GM19452 (cell line): Measurements from ENCODE around the gene SMOC1.

Source experiments
- ATAC-seq: cut with Tn5 transposase; IDR thresholded peaks from one replicate; pipeline ENCODE4 v1.9.1; 2021; ENCODE audit not compliant: unreplicated experiment

Gene SMOC1

GRCh38 chr14:70005281-70005805 lies 126.1 kb downstream of the SMOC1 start:
- no peak for ATAC-seq

GRCh38 chr14:70006699-70007098 lies 127.5 kb downstream of the SMOC1 start:
- ATAC-seq = no peak

DNA sequence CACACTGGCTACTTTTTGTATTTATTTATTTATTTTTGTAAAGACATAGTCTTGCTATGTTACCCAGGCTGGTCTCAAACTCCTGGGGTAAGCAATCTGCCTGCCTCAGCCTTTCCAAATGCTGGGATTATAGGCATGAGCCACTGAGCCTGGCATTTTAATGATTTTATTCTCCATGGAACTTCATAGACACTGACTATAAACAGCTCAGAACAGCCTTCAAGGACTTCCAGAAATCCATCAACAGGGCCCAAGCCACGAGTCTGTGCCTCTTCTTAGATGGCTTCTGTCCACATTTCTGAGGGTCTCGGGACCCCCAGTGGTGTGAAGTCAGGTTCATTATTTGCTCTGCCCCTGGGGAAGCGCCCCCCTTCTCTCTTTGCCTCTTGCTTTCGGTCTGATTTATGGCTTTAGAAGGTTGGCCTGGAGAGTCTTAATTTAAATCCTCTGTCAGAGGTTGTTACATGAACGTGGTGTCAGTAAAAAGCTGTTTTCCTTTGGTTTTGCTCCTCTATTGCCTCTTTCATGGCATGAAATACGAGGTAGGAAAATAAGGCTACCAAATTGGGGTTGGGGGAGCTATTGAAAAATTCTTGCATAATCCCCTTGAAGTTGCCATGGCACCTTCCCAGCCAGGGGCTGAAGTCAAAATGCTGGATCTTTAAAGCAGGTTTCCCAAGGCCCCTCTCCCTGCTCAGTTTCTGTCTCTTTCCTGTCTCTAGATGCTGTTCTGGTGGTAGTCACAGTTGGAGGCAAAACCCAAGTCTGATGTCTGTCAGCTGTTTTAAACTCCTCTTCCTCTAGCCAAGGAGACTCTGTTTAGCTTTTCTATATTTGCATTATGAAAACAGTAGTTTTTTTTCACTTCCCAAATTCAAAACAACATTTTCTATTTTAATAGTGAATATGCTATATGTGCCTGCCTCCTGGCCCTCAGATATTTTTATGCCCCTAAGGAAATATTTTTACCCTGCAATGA lies 129.4 kb downstream of the SMOC1 start:
- ATAC-seq = no peak

GRCh38 chr14:70009961-70010360 lies 130.7 kb downstream of the SMOC1 start:
- no peak for ATAC-seq

GRCh38 chr14:70011098-70011497 lies 131.9 kb downstream of the SMOC1 start:
- ATAC-seq = no peak

DNA sequence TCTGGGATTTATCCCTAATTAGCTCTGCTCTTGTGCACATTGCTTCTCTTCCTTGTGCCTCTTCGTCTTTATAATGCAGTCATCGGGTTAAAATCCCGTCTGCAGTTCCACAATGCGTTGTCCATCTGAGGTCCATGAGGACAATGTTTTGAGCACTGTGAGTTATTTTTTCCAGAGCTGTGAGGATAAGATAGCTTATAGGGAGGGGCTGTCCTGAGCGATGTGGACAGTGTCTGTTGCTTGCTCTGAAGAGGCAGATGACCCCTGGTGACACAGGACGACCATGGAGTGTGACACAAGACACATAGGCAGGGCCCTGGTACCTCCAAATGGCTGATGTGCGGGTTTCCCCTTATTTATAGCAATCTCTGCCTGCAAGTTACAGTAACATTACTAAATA lies 132.5 kb downstream of the SMOC1 start:
- ATAC-seq = no peak

- ATAC-seq = no peak
Observed at GRCh38 chr14:70013271-70013873, 134.2 kb downstream of the SMOC1 start.

GRCh38 chr14:70014406-70015095 lies 135.3 kb downstream of the SMOC1 start:
- ATAC-seq = no peak

GRCh38 chr14:70018230-70018629 lies 139.0 kb downstream of the SMOC1 start:
- ATAC-seq = no peak

DNA sequence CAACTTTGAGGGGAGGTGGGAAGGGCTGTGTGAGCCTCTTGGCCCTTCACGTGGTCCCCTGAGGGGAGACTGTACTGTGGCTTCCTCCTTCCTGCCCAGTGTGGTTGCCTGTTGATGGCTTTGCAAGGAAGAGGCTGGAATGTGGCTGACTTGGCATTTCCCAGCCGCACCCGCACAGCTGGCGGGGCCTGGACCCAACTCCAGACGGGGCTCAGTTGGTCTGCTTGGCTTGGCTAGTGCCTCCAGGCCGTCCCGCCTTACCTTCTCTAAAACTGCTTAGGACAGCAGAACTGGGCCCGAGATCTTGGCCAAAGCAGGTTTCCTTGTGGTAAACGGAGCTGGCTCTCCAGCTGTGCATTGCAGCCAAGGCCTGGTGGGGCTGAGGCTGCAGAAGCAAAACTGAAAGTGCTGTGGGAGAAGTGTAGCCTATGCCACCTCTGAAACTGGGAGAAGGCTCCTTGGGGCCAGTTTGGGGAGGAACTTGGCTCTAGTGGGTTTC lies 139.5 kb downstream of the SMOC1 start:
- ATAC-seq = no peak

- ATAC-seq = no peak
Observed at GRCh38 chr14:70019695-70020094, 140.5 kb downstream of the SMOC1 start.

DNA sequence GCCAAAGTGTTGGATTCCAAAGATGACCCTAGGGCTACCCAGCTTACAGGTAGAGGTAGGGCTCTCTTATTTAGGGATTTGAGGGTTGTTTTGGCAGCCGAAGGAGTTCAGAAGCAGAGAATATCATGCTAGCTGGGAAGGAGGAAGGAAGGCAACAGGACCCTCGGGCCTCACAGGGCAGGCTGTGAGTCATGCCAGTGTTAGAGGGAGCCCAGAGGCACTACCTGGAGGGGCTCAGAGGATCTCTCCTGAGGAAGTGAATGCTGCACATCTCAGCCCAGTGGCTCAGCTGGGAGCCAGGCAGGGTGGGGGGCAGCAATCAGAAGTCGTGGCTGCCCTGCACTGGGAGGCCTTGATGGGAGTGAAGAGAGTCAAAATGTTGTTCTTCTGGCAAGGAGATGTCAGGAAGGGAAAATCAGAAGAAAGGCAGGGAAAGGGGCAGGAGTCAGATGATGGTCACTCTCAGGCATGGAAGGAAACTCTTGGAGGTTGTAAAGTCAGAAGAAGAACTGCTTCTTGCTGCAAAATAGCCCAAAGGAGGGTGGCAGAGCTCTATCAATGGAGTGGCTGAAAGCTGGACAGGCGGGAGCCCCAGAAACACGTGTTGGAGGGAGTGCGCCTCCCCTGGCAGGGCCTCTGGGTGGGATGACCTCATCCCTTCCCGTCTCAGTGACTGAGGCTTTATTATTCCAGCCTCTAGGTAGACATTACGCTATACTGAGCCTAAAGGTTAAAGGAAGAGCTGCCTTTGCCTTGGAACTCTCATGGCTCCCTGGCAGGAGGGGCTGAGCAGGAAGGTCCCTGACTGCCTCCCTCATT lies 141.3 kb downstream of the SMOC1 start:
- no peak for ATAC-seq

- ATAC-seq = no peak
Observed at GRCh38 chr14:70021548-70022220, 142.5 kb downstream of the SMOC1 start.

- no peak for ATAC-seq
Observed at GRCh38 chr14:70022771-70023445, 143.7 kb downstream of the SMOC1 start.

GRCh38 chr14:70023871-70024270 lies 144.7 kb downstream of the SMOC1 start:
- no peak for ATAC-seq

- no peak for ATAC-seq
Observed at GRCh38 chr14:70027785-70028428, 148.7 kb downstream of the SMOC1 start.

- ATAC-seq = no peak
Observed at GRCh38 chr14:70029296-70030132, 150.3 kb downstream of the SMOC1 start.

DNA sequence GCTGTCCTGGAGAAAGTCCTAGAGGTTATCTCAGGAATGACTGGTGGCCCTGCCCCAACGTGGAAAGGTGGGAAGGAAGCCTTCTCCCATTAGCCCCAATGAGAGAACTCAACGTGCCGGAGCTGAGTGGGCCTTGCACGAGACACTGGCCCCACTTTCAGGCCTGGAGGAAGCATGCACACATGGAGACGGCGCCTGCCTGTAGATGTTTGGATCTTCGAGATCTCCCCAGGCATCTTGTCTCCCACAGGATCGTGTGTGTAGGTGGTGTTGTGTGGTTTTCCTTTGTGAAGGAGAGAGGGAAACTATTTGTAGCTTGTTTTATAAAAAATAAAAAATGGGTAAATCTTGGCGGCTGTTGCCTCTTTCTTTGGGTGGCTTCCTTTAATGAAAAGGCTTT lies 152.8 kb downstream of the SMOC1 start:
- ATAC-seq = no peak
